Esophagus (tissue), 2 donors: ENCODE measurements around the gene TRMT2A. TPM values are rescaled to one million over a fixed set of nuclear protein-coding genes. Genes with fewer than 3 reads are reported as not detected.

Source experiments
- H3K27ac ChIP-seq, 2 donors: one replicate each; pipeline ENCODE4 v1.5.1; 2013; ENCODE audit warnings: low read depth in 2 of 2, mild to moderate bottlenecking in 2 of 2, inconsistent platforms in 1 of 2, low read length in 1 of 2, moderate library complexity in 1 of 2
- H3K27me3 ChIP-seq, 2 donors: one replicate each; pipeline ENCODE4 v1.6.1; 2013; ENCODE audit warnings: low read length in 2 of 2, control low read depth in 1 of 2, mild to moderate bottlenecking in 1 of 2; ENCODE audit not compliant: insufficient read depth in 2 of 2, control insufficient read depth in 1 of 2
- H3K36me3 ChIP-seq, 2 donors: one replicate each; pipeline ENCODE4 v1.6.1; 2013; ENCODE audit warnings: low read length in 1 of 2; ENCODE audit not compliant: control insufficient read depth in 2 of 2, insufficient read depth in 2 of 2
- H3K4me1 ChIP-seq, 2 donors: one replicate each; pipeline ENCODE4 v1.6.1; 2013; ENCODE audit warnings: low read length in 1 of 2; ENCODE audit not compliant: control insufficient read depth in 2 of 2, insufficient read depth in 2 of 2
- H3K4me3 ChIP-seq, 2 donors: one replicate each; pipeline ENCODE4 v1.5.1; 2013; ENCODE audit warnings: low read length in 2 of 2, mild to moderate bottlenecking in 2 of 2, low read depth in 1 of 2, moderate library complexity in 1 of 2
- H3K9me3 ChIP-seq, 2 donors: one replicate each; pipeline ENCODE4 v1.6.1; 2013; ENCODE audit warnings: mild to moderate bottlenecking in 2 of 2, low read depth in 1 of 2, low read length in 1 of 2, moderate library complexity in 1 of 2; ENCODE audit not compliant: control insufficient read depth in 2 of 2, insufficient read depth in 1 of 2
- WGBS, 2 donors: extraction: QIAGEN DNeasy Blood & Tissue Kit; methylation state at CpG; one replicate each; pipeline ENCODE4 v1.1.7; 2013; 5-methylcytosine and 5-hydroxymethylcytosine counted together
- polyA plus RNA-seq, 2 donors: library from polyadenylated mRNA; stranded (reverse); fragments of 200-250 nt; gene quantifications; one replicate each; pipeline ENCODE4 v1.2.3, GENCODE V29; 2013
- donor health status: healthy with polysubstance abuse.
- donor health status: Bipolar disorder and iron deficiency.

The TRMT2A gene
- polyA plus RNA-seq, 2 donors, result 41.1 to 77.1 TPM

DNA sequence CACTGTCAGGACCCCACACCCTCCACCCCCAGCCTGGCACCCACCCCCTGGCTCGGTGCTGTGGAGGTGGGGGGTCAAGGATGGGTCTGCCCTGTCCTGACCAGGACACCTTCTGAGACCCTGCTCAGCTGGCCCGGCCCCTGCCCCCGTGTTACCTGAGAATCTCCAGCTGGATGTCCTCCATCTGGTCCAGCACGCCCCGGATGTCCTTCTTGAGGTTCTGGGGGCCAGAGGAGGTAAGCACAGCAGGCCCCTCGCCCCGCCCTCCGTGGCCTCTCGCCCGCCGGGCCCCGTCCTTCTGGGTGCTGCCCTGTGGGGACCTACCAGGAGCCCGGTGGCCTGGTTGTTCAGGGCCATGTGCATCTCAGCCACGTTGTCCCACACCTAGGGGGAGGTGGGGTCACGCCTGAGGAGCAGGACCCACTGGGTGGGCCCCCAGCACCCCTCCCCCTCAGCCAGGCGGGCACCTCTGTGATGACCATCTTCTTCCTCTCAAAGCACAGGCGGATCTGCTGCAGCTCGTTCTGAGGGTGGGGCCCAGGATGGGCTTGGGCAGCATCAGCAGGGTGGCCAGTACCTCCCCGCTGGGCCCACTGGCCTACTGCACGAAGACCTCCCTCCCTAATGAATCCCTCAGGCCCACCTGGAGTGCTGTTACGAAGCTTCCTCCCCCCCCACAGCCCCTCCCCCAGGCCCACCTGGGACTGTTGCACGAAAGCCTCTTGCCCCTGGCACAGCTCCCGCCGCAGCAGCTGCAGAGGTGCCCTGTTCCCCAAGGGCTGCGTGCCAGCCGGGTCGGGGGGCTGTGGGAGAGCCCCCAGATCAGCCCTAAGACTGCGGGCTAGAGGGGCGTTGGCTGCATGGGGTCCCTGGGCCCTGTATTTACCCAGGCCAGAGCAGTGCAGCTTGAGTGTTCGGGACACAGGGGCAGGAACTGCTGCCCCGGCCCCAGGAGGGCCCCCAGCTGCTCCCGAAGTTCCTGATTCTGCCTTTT, 32.5 kb upstream of the TRMT2A start:
- H3K36me3 ChIP-seq, result peaks cover 0 to 10% of the 10 kb centered on the region in 2 donors
- H3K4me1 ChIP-seq, result no peaks in the 10 kb centered on the region
- H3K4me3 ChIP-seq, result no peak overlapping the region
- no peaks in the 10 kb centered on the region for H3K27me3 ChIP-seq
- 67 to 68% methylated on average over 23 to 32 of the region's 32 CpGs for WGBS, 2 donors
- no peak overlapping the region for H3K27ac ChIP-seq
- H3K9me3 ChIP-seq, result no peaks in the 10 kb centered on the region

DNA sequence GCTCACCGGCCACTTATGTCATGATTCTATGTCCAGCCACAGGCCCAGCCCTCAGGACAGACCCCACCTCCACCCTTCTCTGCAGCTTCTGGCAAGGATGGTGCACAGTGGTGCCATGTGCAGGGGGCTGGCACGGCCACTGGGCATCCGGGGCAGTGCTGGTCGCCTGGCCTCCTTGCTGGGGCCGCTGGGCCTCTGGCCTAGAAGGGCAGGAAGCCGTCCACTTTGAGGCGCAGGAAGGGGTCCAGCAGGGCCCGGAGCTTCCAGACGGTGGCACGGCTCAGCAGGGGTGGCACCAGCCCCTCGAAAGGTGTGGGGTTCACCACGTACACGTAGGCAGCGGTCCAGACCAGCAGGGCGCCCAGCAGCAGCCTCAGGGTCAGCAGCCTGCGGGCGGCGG, 31.4 kb upstream of the TRMT2A start:
- H3K27ac ChIP-seq, result no peak overlapping the region
- WGBS, 2 donors, result 80 to 86% methylated on average over 12 to 18 of the region's 18 CpGs
- no peaks in the 10 kb centered on the region for H3K4me1 ChIP-seq
- no peaks in the 10 kb centered on the region for H3K27me3 ChIP-seq
- no peak overlapping the region for H3K4me3 ChIP-seq
- H3K9me3 ChIP-seq, result no peaks in the 10 kb centered on the region
- H3K36me3 ChIP-seq, result peaks cover 0 to 16% of the 10 kb centered on the region in 2 donors

DNA sequence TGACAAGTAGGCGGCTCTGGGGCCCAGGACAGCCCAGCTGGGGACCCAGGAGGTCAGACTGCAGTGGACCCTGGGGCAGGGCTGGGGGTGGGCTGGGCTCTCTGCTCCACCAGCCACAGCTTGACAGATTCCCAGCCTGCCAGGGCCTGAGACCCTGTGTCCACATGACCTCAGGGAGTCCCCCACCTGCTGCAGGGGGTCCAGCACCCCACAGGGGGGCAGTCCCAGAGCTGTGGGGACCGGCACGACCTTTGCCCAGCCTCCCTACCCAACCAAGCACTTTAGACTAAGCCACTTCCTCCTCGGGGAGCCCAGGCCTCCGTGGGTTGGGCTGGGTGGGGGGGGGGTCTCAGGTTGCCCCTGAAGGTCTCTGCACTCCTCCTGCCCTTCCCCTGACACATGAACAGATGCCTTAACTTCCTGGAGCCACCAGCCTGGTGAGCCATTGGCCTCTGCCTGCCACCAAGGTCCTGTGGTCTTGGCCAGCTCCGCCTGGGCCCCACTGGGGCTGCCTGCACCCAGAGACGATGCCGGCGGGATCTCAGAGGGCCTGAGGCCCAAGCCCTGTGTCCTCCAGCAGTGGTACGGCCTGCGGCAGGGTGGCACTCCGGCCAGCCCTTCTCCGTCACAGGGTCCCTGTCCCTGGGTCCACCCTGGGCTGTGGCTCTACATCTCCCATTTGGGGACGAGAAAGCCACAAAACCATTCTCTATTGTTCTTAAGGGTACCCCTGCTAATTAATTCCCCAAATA, 30.4 kb upstream of the TRMT2A start:
- WGBS, 2 donors, result 72 to 79% methylated on average over 14 of the region's 14 CpGs
- no peaks in the 10 kb centered on the region for H3K9me3 ChIP-seq
- no peaks in the 10 kb centered on the region for H3K27me3 ChIP-seq
- H3K27ac ChIP-seq, result no peak overlapping the region
- H3K4me1 ChIP-seq, result no peaks in the 10 kb centered on the region
- peaks cover 0 to 21% of the 10 kb centered on the region in 2 donors for H3K36me3 ChIP-seq
- no peak overlapping the region for H3K4me3 ChIP-seq

DNA sequence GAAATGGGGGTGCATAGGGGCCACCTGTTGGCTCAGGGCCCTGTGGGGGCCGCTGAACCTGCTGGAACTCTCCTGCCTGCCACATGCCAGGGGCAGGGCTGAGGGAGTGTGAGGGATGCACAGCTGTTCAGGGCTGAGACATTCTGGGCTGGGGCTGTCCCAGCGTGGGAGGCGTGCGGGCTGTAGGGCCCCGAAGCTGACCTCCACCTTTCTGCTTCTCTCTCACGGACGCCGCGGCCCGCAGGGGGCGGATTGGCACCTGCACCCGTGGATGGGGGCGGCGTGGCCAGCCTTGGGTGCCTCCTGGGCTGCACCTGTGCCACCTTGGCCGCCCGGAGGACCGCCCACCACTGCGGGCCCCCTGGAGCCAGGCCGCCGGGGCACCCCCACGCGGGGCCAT, 29.8 kb upstream of the TRMT2A start:
- Histone ChIP-seq H3K4me1 (no peaks in the 10 kb centered on the region), H3K27me3 (no peaks in the 10 kb centered on the region), H3K27ac (no peak overlapping the region), H3K4me3 (no peak overlapping the region), H3K9me3 (no peaks in the 10 kb centered on the region), H3K36me3 (peaks cover 0 to 21% of the 10 kb centered on the region in 2 donors)
- WGBS, 2 donors, result 80 to 82% methylated on average over 21 to 22 of the region's 22 CpGs

DNA sequence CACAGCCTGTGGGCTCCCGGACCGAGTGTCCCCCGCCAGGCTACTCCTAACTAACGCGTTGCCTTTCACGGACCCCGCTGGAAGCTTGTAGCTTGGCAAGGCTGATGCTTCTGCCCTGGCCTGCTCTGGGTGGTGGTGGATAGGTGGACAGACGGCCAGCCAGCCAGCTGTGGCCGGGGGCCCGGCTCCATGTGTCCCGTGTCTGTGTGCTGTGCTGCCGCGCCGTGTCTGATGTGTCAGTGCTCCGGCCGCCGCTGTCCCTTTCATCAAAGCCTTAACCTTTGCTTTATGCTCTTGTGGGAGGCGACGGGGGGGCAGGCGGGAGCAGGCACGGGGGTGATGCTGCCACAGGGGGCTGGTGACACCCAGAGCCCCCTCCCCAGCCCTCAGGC, 28.8 kb upstream of the TRMT2A start:
- Histone ChIP-seq H3K27ac (no peak overlapping the region), H3K4me1 (no peaks in the 10 kb centered on the region), H3K4me3 (no peak overlapping the region), H3K9me3 (no peaks in the 10 kb centered on the region), H3K36me3 (peaks cover 0 to 21% of the 10 kb centered on the region in 2 donors), H3K27me3 (no peaks in the 10 kb centered on the region)
- 90% methylated on average over 21 of the region's 21 CpGs for WGBS, 2 donors

DNA sequence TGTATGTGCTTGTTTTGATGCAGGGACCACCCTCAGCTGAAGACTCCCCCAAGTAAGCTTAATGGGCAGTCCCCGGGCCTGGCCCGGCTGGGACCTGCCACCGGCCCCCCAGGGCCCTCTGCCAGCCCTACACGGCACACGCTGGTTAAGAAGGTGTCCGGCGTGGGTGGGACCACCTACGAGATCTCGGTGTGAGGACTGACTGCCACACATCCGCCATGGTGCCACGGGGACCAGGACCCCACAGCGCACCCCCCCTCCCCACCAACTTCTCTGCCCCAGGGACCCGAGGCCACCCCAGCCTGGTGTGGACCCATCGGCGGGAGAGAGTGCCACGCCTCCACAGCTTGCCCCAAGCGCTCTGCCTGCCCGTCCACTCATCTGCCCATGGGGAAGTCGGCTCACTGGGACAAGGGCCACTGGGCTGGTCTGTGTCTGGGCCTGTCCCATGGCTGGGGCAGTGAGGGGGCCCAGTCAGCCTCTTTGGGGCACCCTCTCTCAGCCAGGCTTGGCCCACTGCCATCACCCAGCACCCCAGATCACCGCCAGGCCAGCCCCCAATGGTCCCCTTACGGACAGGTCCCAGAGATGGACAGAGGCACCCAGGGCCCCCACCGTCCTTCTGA, 28.3 kb upstream of the TRMT2A start:
- Histone ChIP-seq H3K9me3 (no peaks in the 10 kb centered on the region), H3K27ac (no peak overlapping the region), H3K4me3 (no peak overlapping the region), H3K36me3 (peaks cover 0 to 21% of the 10 kb centered on the region in 2 donors), H3K4me1 (no peaks in the 10 kb centered on the region), H3K27me3 (no peaks in the 10 kb centered on the region)
- WGBS, 2 donors, result 84 to 88% methylated on average over 18 to 22 of the region's 22 CpGs

DNA sequence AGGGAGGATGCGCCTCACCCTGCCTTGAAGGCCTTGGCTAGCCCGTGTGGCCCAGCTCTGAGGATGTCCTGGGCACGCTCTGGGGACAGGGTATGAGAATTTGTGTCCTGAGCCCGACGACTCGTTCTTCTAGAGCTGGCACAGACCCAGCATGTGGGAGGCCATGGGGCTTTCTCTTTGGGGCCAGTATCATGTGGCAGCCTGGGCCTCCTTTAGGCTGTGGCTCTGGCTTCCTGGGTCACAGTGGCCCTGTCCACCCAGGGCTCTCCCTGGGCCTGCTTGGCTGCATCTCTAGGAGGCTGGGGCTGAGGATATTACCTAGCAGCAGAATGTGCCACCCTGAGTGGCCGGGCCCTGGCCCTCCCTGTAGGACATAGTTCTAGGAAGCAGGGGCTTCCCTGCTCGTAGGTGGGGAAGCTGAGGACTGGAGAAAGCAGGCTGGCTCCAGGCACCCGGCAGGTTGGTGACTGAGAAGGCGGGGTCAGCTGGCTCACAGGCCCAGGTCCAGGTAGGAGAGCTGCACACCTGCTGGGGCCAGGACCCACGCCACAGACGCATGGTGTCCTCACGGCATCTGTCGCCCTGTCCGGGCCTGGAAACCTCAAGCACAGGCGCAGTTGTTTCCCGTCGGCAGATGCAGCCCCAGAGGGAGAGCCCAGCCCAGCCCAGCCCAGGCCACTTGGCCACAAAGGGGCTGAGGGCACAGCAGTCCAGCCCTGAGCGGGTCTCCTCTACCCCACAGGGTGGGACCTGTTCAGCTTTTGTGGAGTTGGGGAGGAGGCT, 27.0 kb upstream of the TRMT2A start:
- H3K9me3 ChIP-seq, result no peaks in the 10 kb centered on the region
- WGBS, 2 donors, result 81 to 82% methylated on average over 19 of the region's 19 CpGs
- H3K36me3 ChIP-seq, result peaks cover 0 to 29% of the 10 kb centered on the region in 2 donors
- H3K27me3 ChIP-seq, result no peaks in the 10 kb centered on the region
- no peaks in the 10 kb centered on the region for H3K4me1 ChIP-seq
- H3K4me3 ChIP-seq, result no peak overlapping the region
- H3K27ac ChIP-seq, result no peak overlapping the region

DNA sequence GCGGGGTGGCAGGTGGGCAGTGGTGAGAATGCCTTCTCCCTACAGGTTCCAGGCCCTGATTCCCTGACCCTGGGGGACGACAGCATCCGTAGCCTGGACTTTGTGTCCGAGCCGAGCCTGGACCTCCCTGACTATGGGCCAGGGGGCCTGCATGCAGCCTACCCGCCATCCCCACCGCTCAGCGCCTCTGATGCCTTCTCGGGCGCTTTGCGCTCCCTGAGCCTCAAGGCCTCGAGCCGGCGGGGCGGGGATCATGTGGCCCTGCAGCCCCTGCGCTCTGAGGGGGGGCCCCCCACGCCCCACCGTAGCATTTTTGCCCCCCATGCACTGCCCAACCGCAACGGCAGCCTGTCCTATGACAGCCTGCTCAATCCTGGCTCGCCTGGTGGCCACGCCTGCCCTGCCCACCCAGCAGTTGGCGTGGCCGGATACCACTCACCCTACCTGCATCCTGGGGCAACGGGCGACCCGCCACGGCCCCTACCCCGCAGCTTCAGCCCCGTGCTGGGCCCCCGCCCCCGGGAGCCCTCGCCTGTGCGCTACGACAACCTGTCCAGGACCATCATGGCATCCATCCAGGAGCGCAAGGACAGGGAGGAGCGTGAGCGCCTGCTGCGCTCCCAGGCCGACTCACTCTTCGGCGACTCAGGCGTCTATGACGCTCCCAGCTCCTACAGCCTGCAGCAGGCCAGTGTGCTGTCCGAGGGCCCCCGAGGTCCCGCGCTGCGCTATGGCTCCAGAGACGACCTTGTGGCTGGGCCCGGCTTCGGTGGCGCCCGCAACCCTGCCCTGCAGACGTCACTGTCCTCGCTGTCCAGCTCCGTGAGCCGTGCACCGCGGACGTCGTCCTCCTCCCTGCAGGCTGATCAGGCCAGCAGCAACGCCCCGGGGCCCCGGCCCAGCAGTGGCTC, 25.9 kb upstream of the TRMT2A start:
- H3K4me1 ChIP-seq, result peaks cover 2 to 3% of the 10 kb centered on the region in 2 donors
- WGBS, 2 donors, result 86 to 89% methylated on average over 61 to 65 of the region's 65 CpGs
- H3K4me3 ChIP-seq, result no peak overlapping the region
- no peak overlapping the region for H3K27ac ChIP-seq
- no peaks in the 10 kb centered on the region for H3K9me3 ChIP-seq
- H3K36me3 ChIP-seq, result peaks cover 0 to 29% of the 10 kb centered on the region in 2 donors
- H3K27me3 ChIP-seq, result no peaks in the 10 kb centered on the region
